Transverse colon (tissue), 4 donors: ENCODE results near the gene GRB2. TPM values are rescaled to one million over a fixed set of nuclear protein-coding genes. Genes with fewer than 3 reads are reported as not detected.
A peak's percentile ranks its signal among the peaks of the same experiment; 100 is the strongest.

Experiments
- DNase-seq: peaks from one replicate; pipeline ENCODE4 v3.0.0-alpha.2; 2019
- H3K27ac ChIP-seq, 4 donors: fragments of 200-600 bp; sonication (generic); 2 replicates each; pipeline ENCODE4 v1.5.1; 2016 to 2018; ENCODE audit warnings: inconsistent platforms in 4 of 4
- H3K27me3 ChIP-seq: fragments of 200-600 bp; sonication (generic); 2 replicates; pipeline ENCODE4 v1.5.1; 2017; ENCODE audit warnings: inconsistent platforms
- H3K36me3 ChIP-seq, 4 donors: fragments of 200-600 bp; sonication (generic); 2 replicates each; pipeline ENCODE4 v1.5.1; 2017 to 2019; ENCODE audit warnings: inconsistent platforms in 4 of 4
- H3K4me1 ChIP-seq, 4 donors: fragments of 200-600 bp; sonication (generic); 2 replicates each; pipeline ENCODE4 v1.5.1; 2017 to 2020; ENCODE audit warnings: inconsistent platforms in 4 of 4
- H3K4me3 ChIP-seq, 4 donors: fragments of 200-600 bp; sonication (generic); 1 replicate in 1 of 4; 2 replicates in 3 of 4; pipeline versions ENCODE4 v1.5.1 to v1.6.1; 2017 to 2019; ENCODE audit warnings: inconsistent platforms in 4 of 4
- H3K9me3 ChIP-seq, 2 donors: fragments of 200-600 bp; sonication (generic); 2 replicates each; pipeline ENCODE4 v1.5.1; 2017 to 2019; ENCODE audit warnings: inconsistent platforms in 2 of 2
- EP300 ChIP-seq: sonication (generic); formaldehyde crosslinking; IDR thresholded peaks from one replicate; pipeline ENCODE4 v1.6.1; 2017; ENCODE audit warnings: antibody characterized with exemption, low read depth
- POLR2A ChIP-seq: fragments of 450-650 bp; IDR thresholded peaks from one replicate; pipeline ENCODE4 v1.6.1; 2016; ENCODE audit warnings: antibody characterized with exemption, mild to moderate bottlenecking, moderate library complexity
- POLR2AphosphoS5 ChIP-seq, 3 donors: sonication (generic); formaldehyde crosslinking; IDR thresholded peaks; one replicate each; pipeline ENCODE4 v1.6.1; 2016; ENCODE audit warnings: antibody characterized with exemption in 3 of 3
- WGBS, 2 donors: methylation state at CpG; one replicate each; pipeline ENCODE4 v1.1.5; 2018; ENCODE audit warnings: low coverage in 1 of 2; 5-methylcytosine and 5-hydroxymethylcytosine counted together
- in situ Hi-C, 4 donors: fragments of 200-750 bp; cut with MboI; loops; one replicate each; pipeline versions ENCODE4 v1.15.0 to v1.15.1; 2017; ENCODE audit warnings: low sequenced_read_pairs in 3 of 4, low pct_ligation_motif_present in 1 of 4, low pct_unique_long_range_greater_than_20kb in 1 of 4
- intact Hi-C: fragments of 100-400 bp; cut with DNase I; formaldehyde crosslinking; loops from one replicate; pipeline ENCODE4 v1.15.1; 2023; ENCODE audit warnings: low total_unique reads
- total RNA-seq, 4 donors: library from RNA; depleted of rRNA; stranded (reverse); fragments of >200 nt; gene quantifications; one replicate each; pipeline ENCODE4 v1.1.0, GENCODE V29; 2016
- TF ChIP-seq, protein P1 (sequence below), 5 experiments: fragments of 200-600 bp in 3 of 5; fragments of 450-650 bp in 2 of 5; sonication (generic) in 3 of 5; IDR thresholded peaks; 1 replicate in 2 of 5; 2 replicates in 3 of 5; pipeline ENCODE4 v1.5.1; 2016 to 2017; ENCODE audit warnings: antibody characterized with exemption in 5 of 5, inconsistent platforms in 3 of 5, mild to moderate bottlenecking in 2 of 5, moderate library complexity in 1 of 5

Gene GRB2
- total RNA-seq, 4 donors from 2014 or later, result 105 to 183 (median 136) TPM

- no peak for TF ChIP-seq EP300
- no peak for TF ChIP-seq POLR2A
- TF ChIP-seq, protein P1, sequence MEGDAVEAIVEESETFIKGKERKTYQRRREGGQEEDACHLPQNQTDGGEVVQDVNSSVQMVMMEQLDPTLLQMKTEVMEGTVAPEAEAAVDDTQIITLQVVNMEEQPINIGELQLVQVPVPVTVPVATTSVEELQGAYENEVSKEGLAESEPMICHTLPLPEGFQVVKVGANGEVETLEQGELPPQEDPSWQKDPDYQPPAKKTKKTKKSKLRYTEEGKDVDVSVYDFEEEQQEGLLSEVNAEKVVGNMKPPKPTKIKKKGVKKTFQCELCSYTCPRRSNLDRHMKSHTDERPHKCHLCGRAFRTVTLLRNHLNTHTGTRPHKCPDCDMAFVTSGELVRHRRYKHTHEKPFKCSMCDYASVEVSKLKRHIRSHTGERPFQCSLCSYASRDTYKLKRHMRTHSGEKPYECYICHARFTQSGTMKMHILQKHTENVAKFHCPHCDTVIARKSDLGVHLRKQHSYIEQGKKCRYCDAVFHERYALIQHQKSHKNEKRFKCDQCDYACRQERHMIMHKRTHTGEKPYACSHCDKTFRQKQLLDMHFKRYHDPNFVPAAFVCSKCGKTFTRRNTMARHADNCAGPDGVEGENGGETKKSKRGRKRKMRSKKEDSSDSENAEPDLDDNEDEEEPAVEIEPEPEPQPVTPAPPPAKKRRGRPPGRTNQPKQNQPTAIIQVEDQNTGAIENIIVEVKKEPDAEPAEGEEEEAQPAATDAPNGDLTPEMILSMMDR (IDR thresholded peaks at IDR 0.05), result no peak
- no peak for TF ChIP-seq POLR2AphosphoS5 (IDR thresholded peaks at IDR 0.05)
- 87 to 94% methylated on average over 3 of the region's 3 CpGs for WGBS, 2 donors
Measured at GRCh38 chr17:75339971-75340370, 65.5 kb downstream of the GRB2 start.

DNA sequence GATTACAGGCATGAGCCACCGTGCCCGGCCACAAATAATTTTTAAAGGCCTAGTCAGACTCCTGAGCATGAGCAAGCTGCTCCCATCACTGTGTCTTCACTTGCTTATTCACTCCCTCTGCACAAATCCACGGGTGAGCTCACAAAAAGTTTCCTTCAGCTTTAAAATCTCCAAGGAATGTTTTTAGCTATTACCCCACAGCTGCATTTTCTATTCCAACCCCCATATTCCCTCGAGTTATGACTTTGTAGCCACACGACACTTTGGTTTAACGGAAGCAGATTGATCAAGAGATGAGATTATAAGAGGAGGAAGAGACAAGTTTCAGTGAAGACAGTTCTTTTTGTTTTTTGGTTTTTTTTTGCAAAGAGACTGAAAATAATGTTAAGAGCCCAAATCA lies 67.1 kb downstream of the GRB2 start:
- Histone ChIP-seq H3K27me3 (no peaks in the 10 kb centered on the region), H3K9me3 (no peaks in the 10 kb centered on the region), H3K4me1 (peaks cover 0 to 39% (median 2%) of the 10 kb centered on the region in 4 donors), H3K4me3 (no peak overlapping the region), H3K36me3 (no peaks in the 10 kb centered on the region), H3K27ac (peak overlapping the region; percentile 7 to 48 (median 26))
- in situ Hi-C loops (no loop called here), intact Hi-C loops (no loop called here)
- DNase-seq, result no peak
- 52 to 53% methylated on average over 6 of the region's 6 CpGs for WGBS, 2 donors
- TF ChIP-seq POLR2AphosphoS5 (IDR thresholded peaks at IDR 0.05), result no peak
- no peak for TF ChIP-seq EP300
- no peak for TF ChIP-seq POLR2A
- TF ChIP-seq, protein P1 (IDR thresholded peaks at IDR 0.05), result no peak

More at GRCh38 chr17:75339971-75340370, 65.5 kb downstream of the GRB2 start:
- Histone ChIP-seq H3K36me3 (no peaks in the 10 kb centered on the region), H3K9me3 (no peaks in the 10 kb centered on the region), H3K4me3 (no peak overlapping the region), H3K4me1 (peaks cover 0 to 55% (median 7%) of the 10 kb centered on the region in 4 donors), H3K27ac (peak overlapping the region in 1 of 4 donors; percentile 23), H3K27me3 (no peaks in the 10 kb centered on the region)
- intact Hi-C loops (no loop called here), in situ Hi-C loops (no loop called here)
- DNase-seq, result no peak

GRCh38 chr17:75335315-75335714 lies 70.2 kb downstream of the GRB2 start:
- WGBS, 2 donors, result 92% methylated on average over 3 of the region's 3 CpGs; no CpG with 5 or more reads in 1 of the 2 donors

DNA sequence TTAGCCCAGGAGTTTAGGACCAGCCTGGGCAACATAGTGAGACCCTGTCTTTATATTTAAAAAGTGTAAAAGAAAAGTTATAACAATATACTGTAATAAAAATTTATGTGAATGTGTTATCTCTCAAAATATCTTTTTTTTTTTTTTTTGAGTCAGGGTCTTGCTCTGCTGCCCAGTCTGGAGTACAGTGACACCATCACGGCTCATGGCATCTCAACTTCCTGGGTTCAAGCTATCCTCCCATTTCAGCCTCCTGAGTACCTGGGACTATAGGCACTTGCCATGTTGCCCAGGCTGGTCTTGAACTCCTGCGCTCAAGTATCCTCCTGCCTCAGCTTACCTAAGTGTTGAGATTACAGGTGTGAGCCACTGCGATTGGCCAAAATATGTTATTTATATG lies 70.8 kb downstream of the GRB2 start:
- in situ Hi-C loops, result no loop called here
- H3K9me3 ChIP-seq, result no peaks in the 10 kb centered on the region
- TF ChIP-seq POLR2AphosphoS5 (IDR thresholded peaks at IDR 0.05), result no peak
- TF ChIP-seq, protein P1 (IDR thresholded peaks at IDR 0.05), result no peak
- no peak for TF ChIP-seq POLR2A
- TF ChIP-seq EP300, result no peak
- no peak overlapping the region for H3K27ac ChIP-seq
- intact Hi-C loops, result no loop called here
- DNase-seq, result no peak
- H3K4me1 ChIP-seq, result peaks cover 0 to 20% (median 2%) of the 10 kb centered on the region in 4 donors
- no peaks in the 10 kb centered on the region for H3K36me3 ChIP-seq
- no peak overlapping the region for H3K4me3 ChIP-seq
- WGBS, 2 donors, result 97 to 100% methylated on average over 3 of the region's 3 CpGs
- no peaks in the 10 kb centered on the region for H3K27me3 ChIP-seq

More at GRCh38 chr17:75335315-75335714, 70.2 kb downstream of the GRB2 start:
- Histone ChIP-seq H3K36me3 (no peaks in the 10 kb centered on the region), H3K27ac (no peak overlapping the region), H3K4me3 (no peak overlapping the region), H3K9me3 (no peaks in the 10 kb centered on the region), H3K4me1 (peaks cover 0 to 26% (median 2%) of the 10 kb centered on the region in 4 donors), H3K27me3 (no peaks in the 10 kb centered on the region)
- DNase-seq, result no peak
- TF ChIP-seq, protein P1 (IDR thresholded peaks at IDR 0.05), result no peak
- TF ChIP-seq POLR2AphosphoS5 (IDR thresholded peaks at IDR 0.05), result no peak
- TF ChIP-seq EP300, result no peak
- no peak for TF ChIP-seq POLR2A
- intact Hi-C loops (no loop called here), in situ Hi-C loops (no loop called here)
